ENCODE results near the gene ZNF443.

- TF ChIP-seq POLR2A (IDR thresholded peaks at IDR 0.05; ENCODE audit: low read depth, low read length) (peak; percentile 29), FOS (IDR thresholded peaks at IDR 0.05; ENCODE audit: borderline replicate concordance, insufficient read depth, low read length) (no peak), CTCF (IDR thresholded peaks at IDR 0.05; ENCODE audit: extremely low read depth in 1 of 2, insufficient read depth in 1 of 2, low read depth in 1 of 2, low read length in 2 of 2) (peak in 1 of 2 donors; percentile 6)
Observed at GRCh38 chr19:12440541-12441316, at the start of gene ZNF443.

Measured in endothelial cell of umbilical vein (primary cell).